Dermis microvascular lymphatic vessel endothelial cell (primary cell): ENCODE measurements around the gene JADE1. TPM values are rescaled to one million over a fixed set of nuclear protein-coding genes. Genes with fewer than 3 reads are reported as not detected.
A peak's percentile ranks its signal among the peaks of the same experiment; 100 is the strongest.

ENCODE experiments used
- DNase-seq, 2 donors: peaks; one replicate each; pipeline versions ENCODE4 v3.0.0 to v3.0.0-alpha.2; 2010; ENCODE audit warnings: low read depth in 2 of 2
- total RNA-seq: library from RNA; depleted of rRNA; stranded (reverse); fragments of >200 nt; gene quantifications from 2 replicates; pipeline ENCODE4 v1.2.1, GENCODE V29; 2014

The JADE1 gene
- total RNA-seq, 1 donor from 2014 or later: 8.2 TPM

- no peak for DNase-seq
Observed at GRCh38 chr4:128869776-128870509, 60.4 kb downstream of the JADE1 start.

GRCh38 chr4:128871948-128872347, 62.4 kb downstream of the JADE1 start:
- DNase-seq: peak in 1 of 2 donors; percentile 25

- DNase-seq: no peak
Observed at GRCh38 chr4:128876200-128876599, 66.7 kb downstream of the JADE1 start.

- no peak for DNase-seq
Observed at GRCh38 chr4:128877934-128878333, 68.4 kb downstream of the JADE1 start.

GRCh38 chr4:128879283-128879682, 69.8 kb downstream of the JADE1 start:
- DNase-seq: no peak

- DNase-seq: no peak
Observed at GRCh38 chr4:128879971-128880370, 70.5 kb downstream of the JADE1 start.

- DNase-seq: no peak
Observed at GRCh38 chr4:128880662-128881061, 71.2 kb downstream of the JADE1 start.

GRCh38 chr4:128904821-128905220, 95.3 kb downstream of the JADE1 start:
- no peak for DNase-seq

- DNase-seq: no peak
Observed at GRCh38 chr4:128906581-128906980, 97.1 kb downstream of the JADE1 start.

- no peak for DNase-seq
Observed at GRCh38 chr4:128907981-128908380, 98.5 kb downstream of the JADE1 start.

- no peak for DNase-seq
Observed at GRCh38 chr4:128908735-128909134, 99.2 kb downstream of the JADE1 start.

GRCh38 chr4:128913228-128913627, 103.7 kb downstream of the JADE1 start:
- DNase-seq: peak; percentile 12 to 38

GRCh38 chr4:128915544-128915943, 106.0 kb downstream of the JADE1 start:
- no peak for DNase-seq

- DNase-seq: no peak
Observed at GRCh38 chr4:128916832-128917231, 107.3 kb downstream of the JADE1 start.

GRCh38 chr4:128917781-128918180, 108.3 kb downstream of the JADE1 start:
- no peak for DNase-seq

GRCh38 chr4:128921954-128922353, 112.5 kb downstream of the JADE1 start:
- no peak for DNase-seq
